Sigmoid colon (tissue), 4 donors: Measurements from ENCODE around the gene NUDT21.

Source experiments
- CTCF ChIP-seq, 4 experiments: fragments of 450-650 bp in 3 of 4; fragments of 200-600 bp in 1 of 4; IDR thresholded peaks; one replicate each; pipeline ENCODE4 v1.5.1; 2016 to 2019; ENCODE audit warnings: antibody characterized with exemption in 4 of 4, mild to moderate bottlenecking in 3 of 4, moderate library complexity in 2 of 4
- EP300 ChIP-seq, 4 donors: sonication (generic); formaldehyde crosslinking; IDR thresholded peaks; one replicate each; pipeline ENCODE4 v1.6.1; 2017; ENCODE audit warnings: antibody characterized with exemption in 4 of 4
- POLR2A ChIP-seq, 2 donors: fragments of 450-650 bp; IDR thresholded peaks; one replicate each; pipeline ENCODE4 v1.6.1; 2016; ENCODE audit warnings: antibody characterized with exemption in 2 of 2, mild to moderate bottlenecking in 2 of 2, moderate library complexity in 2 of 2
- POLR2AphosphoS5 ChIP-seq, 4 donors: sonication (generic); formaldehyde crosslinking; IDR thresholded peaks; one replicate each; pipeline ENCODE4 v1.6.1; 2017; ENCODE audit warnings: antibody characterized with exemption in 4 of 4

DNA sequence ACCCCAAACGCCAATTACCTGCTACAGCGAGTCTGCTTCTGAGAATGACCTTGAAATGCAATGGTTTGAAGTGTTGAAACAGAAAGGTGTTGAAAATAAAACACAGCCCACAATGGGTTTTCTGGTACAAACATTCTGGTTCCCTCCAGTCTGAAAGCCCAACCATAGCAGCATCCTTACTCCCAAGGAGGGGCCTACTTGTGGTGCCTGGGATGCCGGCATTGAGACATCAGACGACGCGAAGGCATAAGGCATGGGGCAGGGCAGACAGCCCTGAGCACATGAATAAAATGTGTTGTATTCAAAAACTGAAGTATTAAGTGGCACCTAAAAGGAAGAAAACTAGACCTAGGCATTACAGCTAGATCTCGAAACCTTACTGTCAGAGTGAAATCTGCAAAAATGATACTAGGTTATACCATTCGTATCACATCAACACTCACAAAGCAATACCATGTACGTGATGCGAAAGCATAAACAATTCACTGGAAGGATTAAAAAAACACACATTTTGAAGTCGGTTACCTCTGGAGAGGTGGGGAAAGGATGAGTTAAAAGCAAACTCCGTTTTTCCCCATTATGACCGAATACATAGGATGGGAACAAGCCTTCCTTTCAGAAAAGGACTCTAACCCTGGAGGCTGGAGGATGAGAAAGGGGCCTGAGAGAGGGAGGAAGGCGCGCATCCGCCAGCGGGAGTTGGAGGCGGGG is 702 bp downstream of the NUDT21 start:
- no peak for TF ChIP-seq CTCF (IDR thresholded peaks at IDR 0.05)
- no peak for TF ChIP-seq EP300 (IDR thresholded peaks at IDR 0.05)
- no peak for TF ChIP-seq POLR2A (IDR thresholded peaks at IDR 0.05)
- TF ChIP-seq POLR2AphosphoS5 (IDR thresholded peaks at IDR 0.05) = no peak
